ENCODE measurements around the gene HBM.
A peak's percentile ranks its signal among the peaks of the same experiment; 100 is the strongest.

HBM gene

DNA sequence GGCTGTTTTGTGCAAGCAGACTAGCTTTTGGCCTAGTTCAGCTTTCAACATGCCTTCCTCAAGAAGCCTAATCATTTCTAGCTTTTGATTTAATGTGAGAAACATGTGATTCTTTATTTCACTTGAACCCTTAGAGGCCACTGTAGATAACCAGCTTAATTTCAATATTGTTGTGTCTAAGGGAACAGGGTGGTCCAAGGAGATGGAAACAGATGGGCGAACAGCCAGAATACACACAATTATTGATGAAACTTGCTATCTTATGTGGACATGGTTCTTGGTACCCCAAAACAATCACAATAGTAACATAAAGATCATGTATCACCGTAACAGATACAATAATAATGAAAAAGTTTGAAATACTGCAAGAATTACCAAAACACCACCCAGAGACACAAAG, 32.1 kb upstream of the HBM start:
- H3K4me3 ChIP-seq (ENCODE audit: low read depth, low read length): no peak overlapping the region
- DNase-seq (ENCODE audit: low read depth): no peak
- TF ChIP-seq, protein P1, sequence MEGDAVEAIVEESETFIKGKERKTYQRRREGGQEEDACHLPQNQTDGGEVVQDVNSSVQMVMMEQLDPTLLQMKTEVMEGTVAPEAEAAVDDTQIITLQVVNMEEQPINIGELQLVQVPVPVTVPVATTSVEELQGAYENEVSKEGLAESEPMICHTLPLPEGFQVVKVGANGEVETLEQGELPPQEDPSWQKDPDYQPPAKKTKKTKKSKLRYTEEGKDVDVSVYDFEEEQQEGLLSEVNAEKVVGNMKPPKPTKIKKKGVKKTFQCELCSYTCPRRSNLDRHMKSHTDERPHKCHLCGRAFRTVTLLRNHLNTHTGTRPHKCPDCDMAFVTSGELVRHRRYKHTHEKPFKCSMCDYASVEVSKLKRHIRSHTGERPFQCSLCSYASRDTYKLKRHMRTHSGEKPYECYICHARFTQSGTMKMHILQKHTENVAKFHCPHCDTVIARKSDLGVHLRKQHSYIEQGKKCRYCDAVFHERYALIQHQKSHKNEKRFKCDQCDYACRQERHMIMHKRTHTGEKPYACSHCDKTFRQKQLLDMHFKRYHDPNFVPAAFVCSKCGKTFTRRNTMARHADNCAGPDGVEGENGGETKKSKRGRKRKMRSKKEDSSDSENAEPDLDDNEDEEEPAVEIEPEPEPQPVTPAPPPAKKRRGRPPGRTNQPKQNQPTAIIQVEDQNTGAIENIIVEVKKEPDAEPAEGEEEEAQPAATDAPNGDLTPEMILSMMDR (IDR thresholded peaks at IDR 0.05; ENCODE audit: low read depth, low read length, missing control alignments): no peak

DNA sequence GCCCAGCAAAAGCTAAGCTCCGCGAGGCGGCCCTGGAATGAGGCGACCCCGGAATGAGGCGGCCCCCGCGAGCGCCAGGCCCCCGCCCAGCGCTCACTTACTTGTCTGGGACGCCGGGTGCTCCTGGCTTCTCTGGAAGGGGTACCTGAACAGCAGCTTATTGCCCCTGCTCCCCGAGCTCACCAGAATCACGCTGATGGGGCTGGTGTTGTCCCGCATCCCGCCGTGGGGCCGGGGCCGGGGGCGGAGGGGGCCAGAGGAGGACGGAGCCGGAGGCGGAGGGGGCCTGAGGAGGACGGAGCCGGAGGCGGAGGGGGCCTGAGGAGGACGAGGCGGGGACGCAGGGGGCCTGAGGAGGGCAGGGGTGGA, 27.7 kb upstream of the HBM start:
- no peak for DNase-seq (ENCODE audit: low read depth)
- peak overlapping the region; percentile 81 for H3K4me3 ChIP-seq (ENCODE audit: low read depth, low read length)
- TF ChIP-seq, protein P1 (IDR thresholded peaks at IDR 0.05; ENCODE audit: low read depth, low read length, missing control alignments): no peak

DNA sequence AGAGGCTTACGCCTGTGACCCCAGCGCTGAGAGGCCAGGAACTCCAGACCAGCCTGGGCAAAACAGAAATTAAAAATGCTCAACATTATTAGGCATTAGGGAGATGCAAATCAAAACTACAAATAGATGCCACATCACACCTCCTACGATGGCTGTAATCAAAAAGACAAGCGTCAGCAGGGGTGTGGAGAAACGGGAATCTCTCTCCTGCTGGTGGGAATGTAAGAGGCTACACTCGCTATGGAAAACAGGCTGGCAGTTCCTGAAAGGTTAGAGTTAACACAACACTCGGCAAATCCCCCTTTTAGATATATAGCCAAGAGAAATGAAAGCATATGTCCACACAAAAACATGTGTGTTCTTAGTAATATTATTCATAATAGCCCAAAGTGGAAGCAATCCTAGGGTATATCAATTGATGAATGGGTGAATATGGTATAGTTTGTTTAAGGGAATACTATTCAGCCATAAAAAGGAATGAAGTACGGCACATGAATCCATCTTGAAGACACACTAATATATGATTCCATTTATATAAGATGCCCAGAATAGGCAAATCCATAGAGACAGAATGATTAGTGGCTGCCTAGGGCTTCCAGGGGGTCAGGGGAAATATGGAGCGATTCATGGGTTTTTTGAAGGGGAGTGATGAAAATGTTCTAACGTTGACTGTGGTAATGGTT, 25.5 kb upstream of the HBM start:
- TF ChIP-seq, protein P1 (IDR thresholded peaks at IDR 0.05; ENCODE audit: low read depth, low read length, missing control alignments): no peak
- H3K4me3 ChIP-seq (ENCODE audit: low read depth, low read length): no peak overlapping the region
- DNase-seq (ENCODE audit: low read depth): no peak

DNA sequence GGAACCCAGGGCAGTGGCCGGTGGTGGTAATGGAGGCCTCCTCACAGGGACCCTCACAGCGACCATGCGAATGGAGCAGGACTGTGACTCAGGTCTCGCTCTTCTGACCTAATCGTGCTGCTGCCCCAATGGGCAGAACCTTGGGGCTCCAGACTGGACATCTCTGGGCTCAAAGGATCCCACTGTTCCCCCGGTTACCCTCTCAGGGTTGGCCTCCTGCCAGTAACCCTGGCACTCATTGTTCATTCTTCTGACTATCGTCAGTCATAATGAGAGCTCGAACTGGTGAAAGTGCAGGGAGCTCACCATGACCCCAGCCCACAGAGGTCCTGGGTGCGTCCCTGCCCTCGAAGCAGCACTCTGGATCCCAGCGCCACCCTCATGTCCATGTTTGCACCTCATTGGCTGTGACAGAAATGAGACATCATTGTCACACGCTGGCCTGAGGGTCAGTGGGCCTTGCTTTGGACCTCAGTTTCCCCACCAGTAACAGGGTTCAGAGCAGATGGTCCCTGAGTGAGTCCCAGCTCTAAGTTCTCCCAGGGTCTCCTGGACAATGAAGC, 23.3 kb upstream of the HBM start:
- TF ChIP-seq, protein P1 (IDR thresholded peaks at IDR 0.05; ENCODE audit: low read depth, low read length, missing control alignments): no peak
- no peak for DNase-seq (ENCODE audit: low read depth)
- no peak overlapping the region for H3K4me3 ChIP-seq (ENCODE audit: low read depth, low read length)

DNA sequence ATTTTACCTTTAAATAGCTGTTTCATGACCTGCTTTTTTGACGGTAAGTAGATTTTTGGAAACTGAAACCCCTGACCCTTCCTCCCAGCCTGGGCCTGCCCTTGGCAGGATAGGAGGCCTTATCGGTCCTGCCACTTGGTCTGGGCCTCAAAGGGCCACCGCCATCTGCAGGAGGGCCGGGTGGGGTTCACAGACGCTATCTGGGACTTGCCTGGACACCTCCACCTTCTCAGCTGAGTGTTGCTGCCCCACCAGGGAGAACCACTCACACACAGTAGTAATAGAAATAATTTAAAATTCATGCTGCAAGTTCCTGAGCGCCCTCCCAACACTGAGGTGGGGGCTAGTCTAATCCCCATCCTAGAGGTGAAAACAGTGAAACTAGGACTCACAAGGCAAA, 22.7 kb upstream of the HBM start:
- DNase-seq (ENCODE audit: low read depth): no peak
- no peak overlapping the region for H3K4me3 ChIP-seq (ENCODE audit: low read depth, low read length)
- TF ChIP-seq, protein P1 (IDR thresholded peaks at IDR 0.05; ENCODE audit: low read depth, low read length, missing control alignments): no peak

DNA sequence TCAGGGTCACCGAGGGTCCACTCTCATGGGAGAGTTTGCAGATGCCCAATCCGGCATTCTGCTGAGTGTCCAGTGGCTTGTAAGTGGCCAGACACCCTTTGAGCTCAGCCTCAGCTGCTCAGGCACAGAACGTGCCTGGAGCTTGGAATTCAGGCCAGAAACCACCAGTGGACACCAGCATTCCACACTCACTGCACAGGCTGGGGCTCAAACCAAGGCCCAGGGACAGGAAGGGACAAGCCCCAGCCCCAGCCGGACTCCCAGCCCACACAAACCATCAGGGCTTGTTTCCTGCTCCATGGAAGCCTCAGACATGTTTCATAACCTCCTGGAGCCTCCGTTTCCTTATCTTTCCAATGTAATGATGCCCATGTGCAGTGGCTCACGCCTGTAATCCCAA, 22.3 kb upstream of the HBM start:
- TF ChIP-seq, protein P1 (IDR thresholded peaks at IDR 0.05; ENCODE audit: low read depth, low read length, missing control alignments): no peak
- DNase-seq (ENCODE audit: low read depth): no peak
- no peak overlapping the region for H3K4me3 ChIP-seq (ENCODE audit: low read depth, low read length)

DNA sequence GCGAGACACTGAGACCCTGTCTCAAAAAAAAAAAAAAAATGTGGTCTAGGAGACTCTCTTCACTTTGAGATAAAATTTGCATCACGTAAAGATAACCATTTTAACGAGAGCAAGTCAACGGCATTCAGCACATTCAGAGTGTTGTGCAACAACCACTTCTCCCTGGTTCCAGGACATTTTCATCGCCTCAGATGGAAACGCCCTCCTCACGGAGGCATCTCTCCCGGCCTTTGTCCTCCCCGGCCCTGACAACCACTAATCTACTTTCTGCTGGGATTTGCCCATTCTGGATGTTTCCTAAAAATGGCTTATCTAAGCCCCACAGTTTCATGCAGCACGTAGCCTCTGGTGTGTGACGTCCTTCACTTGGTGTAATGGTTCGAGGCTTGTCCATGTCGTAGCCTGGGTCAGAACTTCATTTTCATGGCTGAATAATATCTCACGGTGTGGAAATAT, 21.0 kb upstream of the HBM start:
- no peak for DNase-seq (ENCODE audit: low read depth)
- no peak overlapping the region for H3K4me3 ChIP-seq (ENCODE audit: low read depth, low read length)
- TF ChIP-seq, protein P1 (IDR thresholded peaks at IDR 0.05; ENCODE audit: low read depth, low read length, missing control alignments): no peak
